ENCODE results near the gene PDE4B. TPM values are rescaled to one million over a fixed set of nuclear protein-coding genes. Genes with fewer than 3 reads are reported as not detected.
"Not testable (repeated sequence)": the region's sequence is repeated elsewhere in the genome, so short reads cannot be mapped to it uniquely, and the experiment has no call there.

Gene PDE4B
- total and polyA plus RNA-seq, 10 of the 15 experiments (the other 5 are each of a cell fraction or from before 2014, with no cell fraction given): 3.0 to 13.2 (median 5.7) TPM

DNA sequence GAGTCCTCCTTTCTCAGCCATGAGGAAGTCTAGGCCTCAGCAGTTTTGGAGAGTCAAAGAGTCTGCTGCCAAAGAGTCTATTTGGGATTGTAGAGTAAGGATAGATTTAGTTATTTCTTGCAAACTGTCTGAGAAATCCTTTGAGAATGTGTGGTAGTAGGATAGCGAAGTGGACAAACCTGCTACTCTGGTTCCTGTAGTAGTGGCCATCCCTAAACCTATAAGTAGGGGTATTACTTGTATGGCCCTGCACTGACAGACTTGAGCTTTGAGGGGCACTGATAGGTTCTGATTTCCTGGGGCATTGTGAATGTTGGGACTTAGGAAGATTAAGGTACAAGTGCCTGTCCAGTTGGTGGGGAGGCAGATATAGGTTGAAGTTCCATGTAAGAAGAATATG, 625.3 kb downstream of the PDE4B start:
- intact Hi-C loops (cut with micrococcal nuclease; ENCODE audit: unreplicated experiment): no loop called here
- 71% methylated on average over 1 of the region's 1 CpG for WGBS (ENCODE audit: insufficient coverage, insufficient replicate concordance, low lambda C conversion rate, missing lambda C conversion rate)
- no TSS peak for BruUV-seq (replicated peaks)
- H3K36me3 ChIP-seq (ENCODE audit: control insufficient read depth in 2 of 2, insufficient read depth in 2 of 2, low read length in 1 of 2): no peaks in the 10 kb centered on the region
- H3K79me2 ChIP-seq (ENCODE audit: control insufficient read depth, insufficient read depth, low read length): no peaks in the 10 kb centered on the region
- ChIA-PET CTCF (interaction anchor here (1.1 to 1.6 kb wide), 2 partner anchors 16 to 19 kb away, joined by 3 read pairs; no protein-coding TSS in a partner anchor), SMC1A (ENCODE audit: uncharacterized antibody, unreplicated experiment) (interaction anchor here (0.7 to 2.3 kb wide), 3 partner anchors 10 to 173 kb away, joined by 3 to 9 read pairs (median 9); no protein-coding TSS in a partner anchor), RAD21 (ENCODE audit: unreplicated experiment) (no interaction called here), POLR2A (interaction anchor here (0.6 kb wide), 1 partner anchor 96 kb away, joined by 3 read pairs; no protein-coding TSS in a partner anchor)
- in situ Hi-C loops (cut with MboI): no loop called here
- H4K20me1 ChIP-seq (ENCODE audit: control insufficient read depth, insufficient read depth): no peaks in the 10 kb centered on the region
- FAIRE-seq (no peak), ATAC-seq (no peak), DNase-seq (ENCODE audit: low read depth, low spot score) (no peak)
- no peak overlapping the region for H3K9ac ChIP-seq (ENCODE audit: control insufficient read depth, insufficient read depth, low read length)
- H3K27ac ChIP-seq (ENCODE audit: control insufficient read depth, insufficient read depth): no peak overlapping the region
- H3K4me2 ChIP-seq (ENCODE audit: control insufficient read depth, insufficient read depth): no peak overlapping the region
- H2AFZ ChIP-seq (ENCODE audit: control insufficient read depth, low read depth, low read length): no peak overlapping the region
- peaks cover 3% of the 10 kb centered on the region; the same call in 2 of the 3 replicates for H3K9me3 ChIP-seq (replicated peaks; ENCODE audit: control insufficient read depth, insufficient read depth, low read length)
- no peak overlapping the region for H3K4me3 ChIP-seq
- no peaks in the 10 kb centered on the region for H3K27me3 ChIP-seq (replicated peaks in 1 of 2; ENCODE audit: control insufficient read depth in 2 of 2, insufficient read depth in 2 of 2, low read length in 1 of 2)
- TF ChIP-seq RAD21 (IDR thresholded peaks at IDR 0.05; ENCODE audit: insufficient read depth, low read depth, low read length) (no peak), ZBED1 (IDR thresholded peaks at IDR 0.05; ENCODE audit: borderline replicate concordance) (no peak), FOXM1 (IDR thresholded peaks at IDR 0.05; ENCODE audit: low read depth, low read length) (no peak), MXI1 (IDR thresholded peaks at IDR 0.05; ENCODE audit: low read depth, low read length) (no peak), MEF2B (IDR thresholded peaks at IDR 0.05; ENCODE audit: partially characterized antibody, poor library complexity, severe bottlenecking) (no peak), POLR2A (IDR thresholded peaks at IDR 0.05; ENCODE audit: low read depth, low read length) (no peak), IKZF1 (conservative IDR thresholded peaks at IDR 0.05) (no peak), ZBTB40 (IDR thresholded peaks at IDR 0.05; ENCODE audit: borderline replicate concordance) (no peak), ATF7 (IDR thresholded peaks at IDR 0.05; ENCODE audit: low read depth) (no peak)
- TF ChIP-seq, protein P1, sequence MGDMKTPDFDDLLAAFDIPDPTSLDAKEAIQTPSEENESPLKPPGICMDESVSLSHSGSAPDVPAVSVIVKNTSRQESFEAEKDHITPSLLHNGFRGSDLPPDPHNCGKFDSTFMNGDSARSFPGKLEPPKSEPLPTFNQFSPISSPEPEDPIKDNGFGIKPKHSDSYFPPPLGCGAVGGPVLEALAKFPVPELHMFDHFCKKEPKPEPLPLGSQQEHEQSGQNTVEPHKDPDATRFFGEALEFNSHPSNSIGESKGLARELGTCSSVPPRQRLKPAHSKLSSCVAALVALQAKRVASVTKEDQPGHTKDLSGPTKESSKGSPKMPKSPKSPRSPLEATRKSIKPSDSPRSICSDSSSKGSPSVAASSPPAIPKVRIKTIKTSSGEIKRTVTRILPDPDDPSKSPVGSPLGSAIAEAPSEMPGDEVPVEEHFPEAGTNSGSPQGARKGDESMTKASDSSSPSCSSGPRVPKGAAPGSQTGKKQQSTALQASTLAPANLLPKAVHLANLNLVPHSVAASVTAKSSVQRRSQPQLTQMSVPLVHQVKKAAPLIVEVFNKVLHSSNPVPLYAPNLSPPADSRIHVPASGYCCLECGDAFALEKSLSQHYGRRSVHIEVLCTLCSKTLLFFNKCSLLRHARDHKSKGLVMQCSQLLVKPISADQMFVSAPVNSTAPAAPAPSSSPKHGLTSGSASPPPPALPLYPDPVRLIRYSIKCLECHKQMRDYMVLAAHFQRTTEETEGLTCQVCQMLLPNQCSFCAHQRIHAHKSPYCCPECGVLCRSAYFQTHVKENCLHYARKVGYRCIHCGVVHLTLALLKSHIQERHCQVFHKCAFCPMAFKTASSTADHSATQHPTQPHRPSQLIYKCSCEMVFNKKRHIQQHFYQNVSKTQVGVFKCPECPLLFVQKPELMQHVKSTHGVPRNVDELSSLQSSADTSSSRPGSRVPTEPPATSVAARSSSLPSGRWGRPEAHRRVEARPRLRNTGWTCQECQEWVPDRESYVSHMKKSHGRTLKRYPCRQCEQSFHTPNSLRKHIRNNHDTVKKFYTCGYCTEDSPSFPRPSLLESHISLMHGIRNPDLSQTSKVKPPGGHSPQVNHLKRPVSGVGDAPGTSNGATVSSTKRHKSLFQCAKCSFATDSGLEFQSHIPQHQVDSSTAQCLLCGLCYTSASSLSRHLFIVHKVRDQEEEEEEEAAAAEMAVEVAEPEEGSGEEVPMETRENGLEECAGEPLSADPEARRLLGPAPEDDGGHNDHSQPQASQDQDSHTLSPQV (IDR thresholded peaks at IDR 0.05): no peak
- H3K4me1 ChIP-seq (ENCODE audit: control insufficient read depth, insufficient read depth, low read length): no peaks in the 10 kb centered on the region; the same call in 1 of the 2 replicates

DNA sequence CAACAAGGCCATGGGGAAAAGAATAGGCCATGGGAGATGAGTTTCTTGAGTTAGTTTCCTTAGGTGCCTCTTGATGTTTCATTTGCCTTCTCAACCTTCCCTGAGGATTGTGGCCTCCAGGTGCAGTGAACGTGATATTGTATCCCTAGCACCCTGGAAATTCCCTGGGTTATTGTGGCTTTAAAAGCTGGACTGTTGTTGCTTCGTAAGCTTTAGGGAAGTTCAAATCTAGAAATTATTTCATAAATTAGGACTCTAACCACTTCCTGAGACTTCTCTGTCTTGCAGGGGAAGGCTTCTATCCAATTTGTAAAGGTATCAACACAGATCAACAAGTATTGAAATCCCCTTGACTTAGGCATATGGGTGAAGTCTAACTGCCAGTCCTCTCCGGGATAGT, 627.5 kb downstream of the PDE4B start:
- 67% methylated on average over 3 of the region's 3 CpGs for WGBS (ENCODE audit: insufficient coverage, insufficient replicate concordance, low lambda C conversion rate, missing lambda C conversion rate)
- ATAC-seq; H3K36me3 ChIP-seq (ENCODE audit: control insufficient read depth in 2 of 2, insufficient read depth in 2 of 2, low read length in 1 of 2); H4K20me1 ChIP-seq (ENCODE audit: control insufficient read depth, insufficient read depth); H3K4me1 ChIP-seq (ENCODE audit: control insufficient read depth, insufficient read depth, low read length); DNase-seq (ENCODE audit: low read depth, low spot score); H3K27me3 ChIP-seq (replicated peaks in 1 of 2; ENCODE audit: control insufficient read depth in 2 of 2, insufficient read depth in 2 of 2, low read length in 1 of 2); BruUV-seq (replicated peaks); in situ Hi-C loops (cut with MboI); FAIRE-seq; H3K27ac ChIP-seq (ENCODE audit: control insufficient read depth, insufficient read depth); H2AFZ ChIP-seq (ENCODE audit: control insufficient read depth, low read depth, low read length); H3K9ac ChIP-seq (ENCODE audit: control insufficient read depth, insufficient read depth, low read length); H3K9me3 ChIP-seq (replicated peaks; ENCODE audit: control insufficient read depth, insufficient read depth, low read length); intact Hi-C loops (cut with micrococcal nuclease; ENCODE audit: unreplicated experiment); POLR2A ChIA-PET; H3K79me2 ChIP-seq (ENCODE audit: control insufficient read depth, insufficient read depth, low read length); H3K4me2 ChIP-seq (ENCODE audit: control insufficient read depth, insufficient read depth); RAD21 ChIA-PET (ENCODE audit: unreplicated experiment); H3K4me3 ChIP-seq; CTCF ChIA-PET: not testable (repeated sequence)
- SMC1A ChIA-PET (ENCODE audit: uncharacterized antibody, unreplicated experiment): interaction anchor here (2.3 kb wide), 1 partner anchor 16 kb away, joined by 9 read pairs; no protein-coding TSS in a partner anchor

Data from GM12878 (cell line).